ENCODE results near the gene ZNF3.

Gene ZNF3

GRCh38 chr7:100029596-100029995, 51.9 kb downstream of the ZNF3 start:
- H3K4me1 ChIP-seq: no peaks in the 10 kb centered on the region
- DNase-seq: no peak
- TF ChIP-seq CTCF (IDR thresholded peaks at IDR 0.05; ENCODE audit: low read depth, low read length): no peak
- H3K4me3 ChIP-seq (ENCODE audit: low read depth, low read length): no peak overlapping the region
- H3K27me3 ChIP-seq: no peaks in the 10 kb centered on the region
- peaks cover 46% of the 10 kb centered on the region for H3K36me3 ChIP-seq
- no peaks in the 10 kb centered on the region for H3K9me3 ChIP-seq

GRCh38 chr7:100027197-100027596, 54.3 kb downstream of the ZNF3 start:
- DNase-seq: no peak
- H3K27me3 ChIP-seq: no peaks in the 10 kb centered on the region
- no peaks in the 10 kb centered on the region for H3K4me1 ChIP-seq
- peaks cover 47% of the 10 kb centered on the region for H3K36me3 ChIP-seq
- no peak for TF ChIP-seq CTCF (IDR thresholded peaks at IDR 0.05; ENCODE audit: low read depth, low read length)
- no peaks in the 10 kb centered on the region for H3K9me3 ChIP-seq
- H3K4me3 ChIP-seq (ENCODE audit: low read depth, low read length): no peak overlapping the region

GRCh38 chr7:100024020-100024619, 57.4 kb downstream of the ZNF3 start:
- Histone ChIP-seq H3K36me3 (peaks cover 47% of the 10 kb centered on the region), H3K4me3 (ENCODE audit: low read depth, low read length) (no peak overlapping the region), H3K27me3 (no peaks in the 10 kb centered on the region), H3K4me1 (no peaks in the 10 kb centered on the region), H3K9me3 (no peaks in the 10 kb centered on the region)
- no peak for TF ChIP-seq CTCF (IDR thresholded peaks at IDR 0.05; ENCODE audit: low read depth, low read length)
- no peak for DNase-seq

- H3K4me1 ChIP-seq: no peaks in the 10 kb centered on the region
- no peak overlapping the region for H3K4me3 ChIP-seq (ENCODE audit: low read depth, low read length)
- H3K9me3 ChIP-seq: no peaks in the 10 kb centered on the region
- peaks cover 53% of the 10 kb centered on the region for H3K36me3 ChIP-seq
- DNase-seq: no peak
- no peak for TF ChIP-seq CTCF (IDR thresholded peaks at IDR 0.05; ENCODE audit: low read depth, low read length)
- H3K27me3 ChIP-seq: no peaks in the 10 kb centered on the region
Measured at GRCh38 chr7:100023526-100023925, 58.0 kb downstream of the ZNF3 start.

GRCh38 chr7:100022621-100023020, 58.9 kb downstream of the ZNF3 start:
- H3K9me3 ChIP-seq: no peaks in the 10 kb centered on the region
- no peak for DNase-seq
- TF ChIP-seq CTCF (IDR thresholded peaks at IDR 0.05; ENCODE audit: low read depth, low read length): no peak
- no peak overlapping the region for H3K4me3 ChIP-seq (ENCODE audit: low read depth, low read length)
- H3K36me3 ChIP-seq: peaks cover 57% of the 10 kb centered on the region
- no peaks in the 10 kb centered on the region for H3K4me1 ChIP-seq
- no peaks in the 10 kb centered on the region for H3K27me3 ChIP-seq

- H3K4me3 ChIP-seq (ENCODE audit: low read depth, low read length): no peak overlapping the region
- H3K9me3 ChIP-seq: no peaks in the 10 kb centered on the region
- H3K36me3 ChIP-seq: peaks cover 55% of the 10 kb centered on the region
- H3K4me1 ChIP-seq: no peaks in the 10 kb centered on the region
- H3K27me3 ChIP-seq: no peaks in the 10 kb centered on the region
- no peak for TF ChIP-seq CTCF (IDR thresholded peaks at IDR 0.05; ENCODE audit: low read depth, low read length)
- no peak for DNase-seq
Measured at GRCh38 chr7:100021297-100021696, 60.2 kb downstream of the ZNF3 start.
